ENCODE measurements around the gene SOCS4.
"Not testable (repeated sequence)": the region's sequence is repeated elsewhere in the genome, so short reads cannot be mapped to it uniquely, and the experiment has no call there.

SOCS4 gene

GRCh38 chr14:55005071-55005470, 22.0 kb upstream of the SOCS4 start:
- no peaks in the 10 kb centered on the region for H3K9me3 ChIP-seq
- no peak overlapping the region for H3K4me3 ChIP-seq (ENCODE audit: low read depth, low read length)
- no peaks in the 10 kb centered on the region for H3K27me3 ChIP-seq
- H3K4me1 ChIP-seq: no peaks in the 10 kb centered on the region
- TF ChIP-seq CTCF (IDR thresholded peaks at IDR 0.05; ENCODE audit: low read depth, low read length): no peak
- peaks cover 66% of the 10 kb centered on the region for H3K36me3 ChIP-seq
- DNase-seq: no peak

GRCh38 chr14:55015006-55015405, 12.0 kb upstream of the SOCS4 start:
- no peaks in the 10 kb centered on the region for H3K4me1 ChIP-seq
- no peaks in the 10 kb centered on the region for H3K27me3 ChIP-seq
- no peak for DNase-seq
- no peak overlapping the region for H3K4me3 ChIP-seq (ENCODE audit: low read depth, low read length)
- peaks cover 8% of the 10 kb centered on the region for H3K36me3 ChIP-seq
- no peak for TF ChIP-seq CTCF (IDR thresholded peaks at IDR 0.05; ENCODE audit: low read depth, low read length)
- no peaks in the 10 kb centered on the region for H3K9me3 ChIP-seq

GRCh38 chr14:55019968-55020554, 7.0 kb upstream of the SOCS4 start:
- Histone ChIP-seq H3K9me3 (no peaks in the 10 kb centered on the region), H3K27me3 (no peaks in the 10 kb centered on the region), H3K4me1 (no peaks in the 10 kb centered on the region), H3K36me3 (peaks cover 3% of the 10 kb centered on the region), H3K4me3 (ENCODE audit: low read depth, low read length) (no peak overlapping the region)
- DNase-seq: no peak
- no peak for TF ChIP-seq CTCF (IDR thresholded peaks at IDR 0.05; ENCODE audit: low read depth, low read length)

GRCh38 chr14:55024365-55024764, 2.7 kb upstream of the SOCS4 start:
- peaks cover 11% of the 10 kb centered on the region; the same call in 1 of the 2 replicates for H3K4me1 ChIP-seq
- not testable (repeated sequence) for H3K9me3 ChIP-seq; H3K4me3 ChIP-seq (ENCODE audit: low read depth, low read length); H3K36me3 ChIP-seq; H3K27me3 ChIP-seq; DNase-seq

- H3K4me1 ChIP-seq: peaks cover 15% of the 10 kb centered on the region; the same call in 1 of the 2 replicates
- no peak for DNase-seq
- no peak for TF ChIP-seq CTCF (IDR thresholded peaks at IDR 0.05; ENCODE audit: low read depth, low read length)
- peaks cover 3% of the 10 kb centered on the region; the same call in 1 of the 2 replicates for H3K36me3 ChIP-seq
- H3K27me3 ChIP-seq: no peaks in the 10 kb centered on the region
- H3K4me3 ChIP-seq (ENCODE audit: low read depth, low read length): peak overlapping the region; percentile 95
- H3K9me3 ChIP-seq: no peaks in the 10 kb centered on the region
Measured at GRCh38 chr14:55025948-55026347, 1.1 kb upstream of the SOCS4 start.

GRCh38 chr14:55026441-55026792, 619 bp upstream of the SOCS4 start:
- peaks cover 3% of the 10 kb centered on the region for H3K36me3 ChIP-seq
- no peak for TF ChIP-seq CTCF (IDR thresholded peaks at IDR 0.05; ENCODE audit: low read depth, low read length)
- peaks cover 15% of the 10 kb centered on the region; the same call in 1 of the 2 replicates for H3K4me1 ChIP-seq
- peak overlapping the region; percentile 95 for H3K4me3 ChIP-seq (ENCODE audit: low read depth, low read length)
- H3K9me3 ChIP-seq: no peaks in the 10 kb centered on the region
- DNase-seq: no peak
- no peaks in the 10 kb centered on the region for H3K27me3 ChIP-seq

Measured in BE2C (cell line).